HepG2 (cell line): ENCODE results near the gene PDGFA. TPM values are rescaled to one million over a fixed set of nuclear protein-coding genes. Genes with fewer than 3 reads are reported as not detected.

Experiments
- MAZ ChIP-seq, 2 experiments: sonication (generic) in 1 of 2; formaldehyde crosslinking in 1 of 2; IDR thresholded peaks; 2 replicates each; pipeline versions ENCODE4 v1.5.0 to v1.6.1; 2012 to 2020; ENCODE audit warnings: low read depth in 2 of 2, mild to moderate bottlenecking in 2 of 2, borderline replicate concordance in 1 of 2, improper control_type of control experiment in 1 of 2, low read length in 1 of 2, missing genetic modification reagents in 1 of 2, moderate library complexity in 1 of 2
- ZNF761 ChIP-seq: sonication (generic); formaldehyde crosslinking; conservative IDR thresholded peaks from 2 replicates; pipeline ENCODE4 v1.4.0; 2020; ENCODE audit warnings: mild to moderate bottlenecking, missing genetic modification reagents
- ZNF850 ChIP-seq: sonication (generic); formaldehyde crosslinking; conservative IDR thresholded peaks from 2 replicates; pipeline ENCODE4 v1.9.0; 2021; ENCODE audit warnings: mild to moderate bottlenecking, missing genetic modification reagents
- polyA plus RNA-seq, 8 experiments: library from polyadenylated mRNA; depleted of rRNA in 3 of 8; stranded (reverse) in 7 of 8; unstranded in 1 of 8; fragments of >200 nt; fragmentation: Illumina TruSeq in 4 of 8; extraction: Trizol in 4 of 8; gene quantifications; 2 replicates each; pipeline versions ENCODE4 v1.2.1 to v1.2.3, GENCODE V29; 2011 to 2016; ENCODE audit warnings: low read depth in 4 of 8, missing spikeins in 1 of 8, mixed read lengths in 1 of 8; ENCODE audit not compliant: insufficient read depth in 1 of 8
- total RNA-seq, 5 experiments: library from RNA; depleted of rRNA; stranded (reverse); fragments of >200 nt; fragmentation: Illumina TruSeq; extraction: Trizol; gene quantifications; 2 replicates each; pipeline ENCODE4 v1.2.3, GENCODE V29; 2016; ENCODE audit warnings: low read depth in 1 of 5
- TF ChIP-seq, protein P1 (sequence below): sonication (generic); formaldehyde crosslinking; IDR thresholded peaks from 2 replicates; pipeline ENCODE4 v1.4.0; 2020; ENCODE audit warnings: missing genetic modification reagents, mild to moderate bottlenecking, borderline replicate concordance
- TF ChIP-seq, protein P2 (sequence below): sonication (generic); formaldehyde crosslinking; IDR thresholded peaks from 2 replicates; pipeline ENCODE4 v1.5.1; 2020; ENCODE audit warnings: mild to moderate bottlenecking, missing genetic modification reagents, moderate library complexity
- TF ChIP-seq, protein P3 (sequence below): sonication (generic); formaldehyde crosslinking; IDR thresholded peaks from 2 replicates; pipeline ENCODE4 v1.8.1; 2022; ENCODE audit warnings: low read depth, mild to moderate bottlenecking, missing genetic modification reagents
- TF ChIP-seq, protein P4 (sequence below): sonication (generic); formaldehyde crosslinking; IDR thresholded peaks from 2 replicates; pipeline ENCODE4 v1.4.0; 2020; ENCODE audit warnings: missing genetic modification reagents
- TF ChIP-seq, protein P5 (sequence below): sonication (generic); formaldehyde crosslinking; IDR thresholded peaks from 2 replicates; pipeline ENCODE4 v1.4.0; 2020; ENCODE audit warnings: missing genetic modification reagents

The PDGFA gene
- total and polyA plus RNA-seq, 2 of the 13 experiments (the other 11 are each of a cell fraction or from before 2014, with no cell fraction given): 1.5 to 3.4 TPM

DNA sequence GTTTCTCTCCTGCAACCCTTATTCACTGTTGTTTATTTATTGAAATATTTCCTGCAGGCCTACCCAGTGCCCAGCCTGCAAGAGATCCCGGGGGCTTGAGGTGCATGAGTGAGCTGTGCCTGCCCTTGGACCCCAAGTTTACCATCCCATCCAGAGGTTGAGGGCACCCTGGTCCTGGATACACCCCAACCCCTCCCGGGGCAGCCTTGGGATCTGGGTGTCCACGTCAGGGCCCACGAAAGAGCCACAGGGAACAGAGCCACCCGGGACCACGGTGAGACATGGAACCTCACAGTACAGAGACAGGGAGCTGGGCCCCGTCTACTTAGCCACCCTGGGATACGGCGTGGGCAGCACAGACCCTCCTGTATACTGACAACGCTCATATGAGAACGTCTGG is 28.8 kb upstream of the PDGFA start (continued):
- TF ChIP-seq, protein P1, sequence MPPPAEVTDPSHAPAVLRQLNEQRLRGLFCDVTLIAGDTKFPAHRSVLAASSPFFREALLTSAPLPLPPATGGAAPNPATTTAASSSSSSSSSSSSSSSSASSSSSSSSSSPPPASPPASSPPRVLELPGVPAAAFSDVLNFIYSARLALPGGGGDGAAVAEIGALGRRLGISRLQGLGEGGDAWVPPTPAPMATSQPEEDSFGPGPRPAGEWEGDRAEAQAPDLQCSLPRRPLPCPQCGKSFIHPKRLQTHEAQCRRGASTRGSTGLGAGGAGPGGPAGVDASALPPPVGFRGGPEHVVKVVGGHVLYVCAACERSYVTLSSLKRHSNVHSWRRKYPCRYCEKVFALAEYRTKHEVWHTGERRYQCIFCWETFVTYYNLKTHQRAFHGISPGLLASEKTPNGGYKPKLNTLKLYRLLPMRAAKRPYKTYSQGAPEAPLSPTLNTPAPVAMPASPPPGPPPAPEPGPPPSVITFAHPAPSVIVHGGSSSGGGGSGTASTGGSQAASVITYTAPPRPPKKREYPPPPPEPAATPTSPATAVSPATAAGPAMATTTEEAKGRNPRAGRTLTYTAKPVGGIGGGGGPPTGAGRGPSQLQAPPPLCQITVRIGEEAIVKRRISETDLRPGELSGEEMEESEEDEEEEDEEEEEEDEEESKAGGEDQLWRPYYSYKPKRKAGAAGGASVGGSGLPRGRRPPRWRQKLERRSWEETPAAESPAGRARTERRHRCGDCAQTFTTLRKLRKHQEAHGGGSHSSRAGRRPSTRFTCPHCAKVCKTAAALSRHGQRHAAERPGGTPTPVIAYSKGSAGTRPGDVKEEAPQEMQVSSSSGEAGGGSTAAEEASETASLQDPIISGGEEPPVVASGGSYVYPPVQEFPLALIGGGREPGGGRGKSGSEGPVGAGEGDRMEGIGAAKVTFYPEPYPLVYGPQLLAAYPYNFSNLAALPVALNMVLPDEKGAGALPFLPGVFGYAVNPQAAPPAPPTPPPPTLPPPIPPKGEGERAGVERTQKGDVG (CRISPR knock-in tag): no peak
- TF ChIP-seq ZNF850 (CRISPR knock-in tag) (no peak), MAZ (IDR thresholded peaks at IDR 0.05; ENCODE audit: borderline replicate concordance, low read depth, low read length) (no peak), MAZ (CRISPR knock-in tag; IDR thresholded peaks at IDR 0.05; ENCODE audit: low read depth) (no peak), ZNF761 (no peak)
- TF ChIP-seq, protein P2, sequence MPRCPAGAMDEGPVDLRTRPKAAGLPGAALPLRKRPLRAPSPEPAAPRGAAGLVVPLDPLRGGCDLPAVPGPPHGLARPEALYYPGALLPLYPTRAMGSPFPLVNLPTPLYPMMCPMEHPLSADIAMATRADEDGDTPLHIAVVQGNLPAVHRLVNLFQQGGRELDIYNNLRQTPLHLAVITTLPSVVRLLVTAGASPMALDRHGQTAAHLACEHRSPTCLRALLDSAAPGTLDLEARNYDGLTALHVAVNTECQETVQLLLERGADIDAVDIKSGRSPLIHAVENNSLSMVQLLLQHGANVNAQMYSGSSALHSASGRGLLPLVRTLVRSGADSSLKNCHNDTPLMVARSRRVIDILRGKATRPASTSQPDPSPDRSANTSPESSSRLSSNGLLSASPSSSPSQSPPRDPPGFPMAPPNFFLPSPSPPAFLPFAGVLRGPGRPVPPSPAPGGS: no peak
- TF ChIP-seq, protein P3, sequence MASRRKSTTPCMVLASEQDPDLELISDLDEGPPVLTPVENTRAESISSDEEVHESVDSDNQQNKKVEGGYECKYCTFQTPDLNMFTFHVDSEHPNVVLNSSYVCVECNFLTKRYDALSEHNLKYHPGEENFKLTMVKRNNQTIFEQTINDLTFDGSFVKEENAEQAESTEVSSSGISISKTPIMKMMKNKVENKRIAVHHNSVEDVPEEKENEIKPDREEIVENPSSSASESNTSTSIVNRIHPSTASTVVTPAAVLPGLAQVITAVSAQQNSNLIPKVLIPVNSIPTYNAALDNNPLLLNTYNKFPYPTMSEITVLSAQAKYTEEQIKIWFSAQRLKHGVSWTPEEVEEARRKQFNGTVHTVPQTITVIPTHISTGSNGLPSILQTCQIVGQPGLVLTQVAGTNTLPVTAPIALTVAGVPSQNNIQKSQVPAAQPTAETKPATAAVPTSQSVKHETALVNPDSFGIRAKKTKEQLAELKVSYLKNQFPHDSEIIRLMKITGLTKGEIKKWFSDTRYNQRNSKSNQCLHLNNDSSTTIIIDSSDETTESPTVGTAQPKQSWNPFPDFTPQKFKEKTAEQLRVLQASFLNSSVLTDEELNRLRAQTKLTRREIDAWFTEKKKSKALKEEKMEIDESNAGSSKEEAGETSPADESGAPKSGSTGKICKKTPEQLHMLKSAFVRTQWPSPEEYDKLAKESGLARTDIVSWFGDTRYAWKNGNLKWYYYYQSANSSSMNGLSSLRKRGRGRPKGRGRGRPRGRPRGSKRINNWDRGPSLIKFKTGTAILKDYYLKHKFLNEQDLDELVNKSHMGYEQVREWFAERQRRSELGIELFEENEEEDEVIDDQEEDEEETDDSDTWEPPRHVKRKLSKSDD: no peak
- TF ChIP-seq, protein P4, sequence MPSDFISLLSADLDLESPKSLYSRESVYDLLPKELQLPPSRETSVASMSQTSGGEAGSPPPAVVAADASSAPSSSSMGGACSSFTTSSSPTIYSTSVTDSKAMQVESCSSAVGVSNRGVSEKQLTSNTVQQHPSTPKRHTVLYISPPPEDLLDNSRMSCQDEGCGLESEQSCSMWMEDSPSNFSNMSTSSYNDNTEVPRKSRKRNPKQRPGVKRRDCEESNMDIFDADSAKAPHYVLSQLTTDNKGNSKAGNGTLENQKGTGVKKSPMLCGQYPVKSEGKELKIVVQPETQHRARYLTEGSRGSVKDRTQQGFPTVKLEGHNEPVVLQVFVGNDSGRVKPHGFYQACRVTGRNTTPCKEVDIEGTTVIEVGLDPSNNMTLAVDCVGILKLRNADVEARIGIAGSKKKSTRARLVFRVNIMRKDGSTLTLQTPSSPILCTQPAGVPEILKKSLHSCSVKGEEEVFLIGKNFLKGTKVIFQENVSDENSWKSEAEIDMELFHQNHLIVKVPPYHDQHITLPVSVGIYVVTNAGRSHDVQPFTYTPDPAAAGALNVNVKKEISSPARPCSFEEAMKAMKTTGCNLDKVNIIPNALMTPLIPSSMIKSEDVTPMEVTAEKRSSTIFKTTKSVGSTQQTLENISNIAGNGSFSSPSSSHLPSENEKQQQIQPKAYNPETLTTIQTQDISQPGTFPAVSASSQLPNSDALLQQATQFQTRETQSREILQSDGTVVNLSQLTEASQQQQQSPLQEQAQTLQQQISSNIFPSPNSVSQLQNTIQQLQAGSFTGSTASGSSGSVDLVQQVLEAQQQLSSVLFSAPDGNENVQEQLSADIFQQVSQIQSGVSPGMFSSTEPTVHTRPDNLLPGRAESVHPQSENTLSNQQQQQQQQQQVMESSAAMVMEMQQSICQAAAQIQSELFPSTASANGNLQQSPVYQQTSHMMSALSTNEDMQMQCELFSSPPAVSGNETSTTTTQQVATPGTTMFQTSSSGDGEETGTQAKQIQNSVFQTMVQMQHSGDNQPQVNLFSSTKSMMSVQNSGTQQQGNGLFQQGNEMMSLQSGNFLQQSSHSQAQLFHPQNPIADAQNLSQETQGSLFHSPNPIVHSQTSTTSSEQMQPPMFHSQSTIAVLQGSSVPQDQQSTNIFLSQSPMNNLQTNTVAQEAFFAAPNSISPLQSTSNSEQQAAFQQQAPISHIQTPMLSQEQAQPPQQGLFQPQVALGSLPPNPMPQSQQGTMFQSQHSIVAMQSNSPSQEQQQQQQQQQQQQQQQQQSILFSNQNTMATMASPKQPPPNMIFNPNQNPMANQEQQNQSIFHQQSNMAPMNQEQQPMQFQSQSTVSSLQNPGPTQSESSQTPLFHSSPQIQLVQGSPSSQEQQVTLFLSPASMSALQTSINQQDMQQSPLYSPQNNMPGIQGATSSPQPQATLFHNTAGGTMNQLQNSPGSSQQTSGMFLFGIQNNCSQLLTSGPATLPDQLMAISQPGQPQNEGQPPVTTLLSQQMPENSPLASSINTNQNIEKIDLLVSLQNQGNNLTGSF (CRISPR knock-in tag): no peak
- TF ChIP-seq, protein P5, sequence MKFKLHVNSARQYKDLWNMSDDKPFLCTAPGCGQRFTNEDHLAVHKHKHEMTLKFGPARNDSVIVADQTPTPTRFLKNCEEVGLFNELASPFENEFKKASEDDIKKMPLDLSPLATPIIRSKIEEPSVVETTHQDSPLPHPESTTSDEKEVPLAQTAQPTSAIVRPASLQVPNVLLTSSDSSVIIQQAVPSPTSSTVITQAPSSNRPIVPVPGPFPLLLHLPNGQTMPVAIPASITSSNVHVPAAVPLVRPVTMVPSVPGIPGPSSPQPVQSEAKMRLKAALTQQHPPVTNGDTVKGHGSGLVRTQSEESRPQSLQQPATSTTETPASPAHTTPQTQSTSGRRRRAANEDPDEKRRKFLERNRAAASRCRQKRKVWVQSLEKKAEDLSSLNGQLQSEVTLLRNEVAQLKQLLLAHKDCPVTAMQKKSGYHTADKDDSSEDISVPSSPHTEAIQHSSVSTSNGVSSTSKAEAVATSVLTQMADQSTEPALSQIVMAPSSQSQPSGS (CRISPR knock-in tag): no peak
- TF ChIP-seq, all 625 proteins: peak for 0
